ENCODE data around the gene CORO7.

- no peak for TF ChIP-seq POLR2A (IDR thresholded peaks at IDR 0.05; ENCODE audit: low read length)
- no peak for TF ChIP-seq GATA1 (IDR thresholded peaks at IDR 0.05; ENCODE audit: low read depth, low read length)
These were observed 83.1 kb downstream of the CORO7 start for GRCh38 chr16:4333308-4333638.

Measured in erythroblast (primary cell).